Mucosa of descending colon (tissue), 3 donors: ENCODE measurements around the gene TRPM8. TPM values are rescaled to one million over a fixed set of nuclear protein-coding genes. Genes with fewer than 3 reads are reported as not detected.

Source experiments
- ATAC-seq: fragments of 200-7000 bp; cut with Tn5 transposase; one replicate; pipeline ENCODE4 v1.9.1; 2020; ENCODE audit warnings: mild to moderate bottlenecking, moderate library complexity
- DNase-seq, 3 donors: peaks; one replicate each; pipeline ENCODE4 v3.0.0-alpha.2; 2020
- H3K36me3 ChIP-seq: fragments of 200-600 bp; one replicate; pipeline ENCODE4 v1.8.0; 2021; ENCODE audit warnings: low read depth, mild to moderate bottlenecking
- H3K4me1 ChIP-seq: fragments of 200-600 bp; one replicate; pipeline ENCODE4 v1.8.0; 2021; ENCODE audit warnings: low read depth, mild to moderate bottlenecking
- H3K4me3 ChIP-seq: fragments of 200-600 bp; one replicate; pipeline ENCODE4 v1.8.0; 2021; ENCODE audit warnings: mild to moderate bottlenecking
- H3K9me3 ChIP-seq: fragments of 200-600 bp; one replicate; pipeline ENCODE4 v1.8.0; 2021; ENCODE audit warnings: mild to moderate bottlenecking
- CTCF ChIP-seq: fragments of 200-600 bp; IDR thresholded peaks from one replicate; pipeline ENCODE4 v1.8.0; 2022; ENCODE audit warnings: antibody characterized with exemption, mild to moderate bottlenecking
- intact Hi-C, 2 donors: fragments of 100-400 bp; cut with DNase I in 1 of 2; cut with micrococcal nuclease in 1 of 2; formaldehyde crosslinking; loops; one replicate each; pipeline versions ENCODE4 v1.11.0 to v1.11.1; 2022; cut with DNase I, micrococcal nuclease
- total RNA-seq, 3 donors: library from RNA; stranded (reverse); fragmentation: NEBNext Ultra II Directional in 2 of 3; extraction: Animal tissue kit (Norgen Biotek cat#: 25700) in 2 of 3; gene quantifications; one replicate each; pipeline versions ENCODE4 v1.2.1 to v1.2.4, GENCODE V29; 2021 to 2023
- donor health status: DM: no; HTN: no; CAD: no; lungs with moderate emphysema.
- donor health status: DM: no; HTN: no; CAD: no.
- donor health status: DM: no; HTN: yes; CAD: no.

Gene TRPM8
- total RNA-seq, 3 donors from 2014 or later, result not detected

GRCh38 chr2:234050455-234051135 lies 133.4 kb downstream of the TRPM8 start, which contains the start of gene SPP2:
TSS of gene SPP2 (plus strand) at chr2:234050702. CDS start at chr2:234050787, 85 bp downstream.
- H3K4me1 ChIP-seq, result no peaks in the 10 kb centered on the region
- ATAC-seq, result no peak
- intact Hi-C loops, result no loop called here
- no peaks in the 10 kb centered on the region for H3K9me3 ChIP-seq
- TF ChIP-seq CTCF, result no peak
- no peaks in the 10 kb centered on the region for H3K36me3 ChIP-seq
- H3K4me3 ChIP-seq, result no peak within 1 kb of the TSS
- no peak for DNase-seq

- Histone ChIP-seq H3K9me3 (no peaks in the 10 kb centered on the region), H3K36me3 (no peaks in the 10 kb centered on the region), H3K4me3 (no peak overlapping the region), H3K4me1 (no peaks in the 10 kb centered on the region)
- no peak for TF ChIP-seq CTCF
- DNase-seq, result no peak
- no peak for ATAC-seq
- intact Hi-C loops, result no loop called here
Measured at GRCh38 chr2:234051374-234052070, 134.3 kb downstream of the TRPM8 start.

- TF ChIP-seq CTCF, result no peak
Measured at GRCh38 chr2:234058881-234059280, 141.7 kb downstream of the TRPM8 start.

GRCh38 chr2:234060236-234060635 lies 143.1 kb downstream of the TRPM8 start:
- Histone ChIP-seq H3K4me3 (no peak overlapping the region), H3K36me3 (no peaks in the 10 kb centered on the region), H3K4me1 (no peaks in the 10 kb centered on the region), H3K9me3 (no peaks in the 10 kb centered on the region)
- intact Hi-C loops, result no loop called here
- DNase-seq, result no peak
- ATAC-seq, result no peak
- TF ChIP-seq CTCF, result no peak

More at GRCh38 chr2:234058881-234059280, 141.7 kb downstream of the TRPM8 start:
- ATAC-seq (no peak), DNase-seq (no peak)
- Histone ChIP-seq H3K4me1 (no peaks in the 10 kb centered on the region), H3K9me3 (no peaks in the 10 kb centered on the region), H3K4me3 (no peak overlapping the region), H3K36me3 (no peaks in the 10 kb centered on the region)
- intact Hi-C loops, result no loop called here

GRCh38 chr2:234061624-234062257 lies 144.6 kb downstream of the TRPM8 start:
- H3K9me3 ChIP-seq, result no peaks in the 10 kb centered on the region
- ATAC-seq (no peak), DNase-seq (no peak)
- no peak overlapping the region for H3K4me3 ChIP-seq
- H3K36me3 ChIP-seq, result no peaks in the 10 kb centered on the region
- intact Hi-C loops, result no loop called here
- TF ChIP-seq CTCF, result no peak
- H3K4me1 ChIP-seq, result no peaks in the 10 kb centered on the region
